ENCODE measurements around the gene SGK1. TPM values are rescaled to one million over a fixed set of nuclear protein-coding genes. Genes with fewer than 3 reads are reported as not detected.

The SGK1 gene
- total RNA-seq, 3 donors from 2014 or later (not counting 1 experiment from before 2014, with no cell fraction given): 31.8 to 89.6 (median 33.3) TPM

- DNase-seq (no peak), ATAC-seq (no peak)
- no peaks in the 10 kb centered on the region for H3K27me3 ChIP-seq (ENCODE audit: control insufficient read depth, insufficient read depth, low read length)
- no peak for TF ChIP-seq CTCF (IDR thresholded peaks at IDR 0.05)
- peaks cover 0 to 6% of the 10 kb centered on the region in 2 donors for H3K27me3 Mint-ChIP-seq (ENCODE audit: low read depth in 2 of 2)
- H3K4me3 Mint-ChIP-seq: no peak overlapping the region
- no peak overlapping the region for H3K4me3 ChIP-seq (ENCODE audit: low read length)
- no peaks in the 10 kb centered on the region for H3K9me3 Mint-ChIP-seq
- H3K4me1 ChIP-seq (ENCODE audit: control insufficient read depth, insufficient read depth, low read length): no peaks in the 10 kb centered on the region
- H3K27ac Mint-ChIP-seq: no peak overlapping the region
- H3K4me1 Mint-ChIP-seq: no peaks in the 10 kb centered on the region
- no peaks in the 10 kb centered on the region for H3K36me3 Mint-ChIP-seq
- 86% methylated on average over 5 of the region's 6 CpGs for WGBS (ENCODE audit: insufficient coverage)
- H3K9me3 ChIP-seq (ENCODE audit: control insufficient read depth, insufficient read depth, low read length): no peaks in the 10 kb centered on the region
- no peaks in the 10 kb centered on the region for H3K36me3 ChIP-seq (ENCODE audit: control insufficient read depth, insufficient read depth, low read length)
- intact Hi-C loops (cut with micrococcal nuclease): no loop called here
- no peak overlapping the region for H3K27ac ChIP-seq (ENCODE audit: low read length)
Measured at GRCh38 chr6:134340179-134340975, 22.5 kb upstream of the SGK1 start.

- no peak for TF ChIP-seq CTCF (IDR thresholded peaks at IDR 0.05)
- intact Hi-C loops (cut with micrococcal nuclease): no loop called here
Measured at GRCh38 chr6:134339216-134339615, 21.3 kb upstream of the SGK1 start.

GRCh38 chr6:134331256-134331655 lies 13.3 kb upstream of the SGK1 start:
- Histone ChIP-seq H3K36me3 (ENCODE audit: control insufficient read depth, insufficient read depth, low read length) (no peaks in the 10 kb centered on the region), H3K27ac (ENCODE audit: low read length) (no peak overlapping the region), H3K4me1 (ENCODE audit: control insufficient read depth, insufficient read depth, low read length) (no peaks in the 10 kb centered on the region), H3K27me3 (ENCODE audit: control insufficient read depth, insufficient read depth, low read length) (no peaks in the 10 kb centered on the region), H3K4me3 (ENCODE audit: low read length) (no peak overlapping the region), H3K9me3 (ENCODE audit: control insufficient read depth, insufficient read depth, low read length) (no peaks in the 10 kb centered on the region)
- Mint-ChIP-seq H3K9me3 (no peaks in the 10 kb centered on the region), H3K27ac (no peak overlapping the region), H3K36me3 (no peaks in the 10 kb centered on the region), H3K27me3 (ENCODE audit: low read depth in 2 of 2) (no peaks in the 10 kb centered on the region), H3K4me1 (no peaks in the 10 kb centered on the region), H3K4me3 (no peak overlapping the region)
- intact Hi-C loops (cut with micrococcal nuclease): no loop called here
- no CpG with 5 or more reads among the region's 2 CpGs for WGBS (ENCODE audit: insufficient coverage)
- TF ChIP-seq CTCF (IDR thresholded peaks at IDR 0.05): no peak
- ATAC-seq: no peak
- DNase-seq: no peak

More at GRCh38 chr6:134339216-134339615, 21.3 kb upstream of the SGK1 start:
- Histone ChIP-seq H3K9me3 (ENCODE audit: control insufficient read depth, insufficient read depth, low read length) (no peaks in the 10 kb centered on the region), H3K4me1 (ENCODE audit: control insufficient read depth, insufficient read depth, low read length) (no peaks in the 10 kb centered on the region), H3K27me3 (ENCODE audit: control insufficient read depth, insufficient read depth, low read length) (no peaks in the 10 kb centered on the region), H3K36me3 (ENCODE audit: control insufficient read depth, insufficient read depth, low read length) (no peaks in the 10 kb centered on the region), H3K4me3 (ENCODE audit: low read length) (no peak overlapping the region), H3K27ac (ENCODE audit: low read length) (no peak overlapping the region)
- H3K27ac Mint-ChIP-seq: no peak overlapping the region
- H3K4me1 Mint-ChIP-seq: no peaks in the 10 kb centered on the region
- ATAC-seq: no peak
- H3K36me3 Mint-ChIP-seq: no peaks in the 10 kb centered on the region
- H3K4me3 Mint-ChIP-seq: no peak overlapping the region
- DNase-seq: no peak
- H3K27me3 Mint-ChIP-seq (ENCODE audit: low read depth in 2 of 2): peaks cover 0 to 6% of the 10 kb centered on the region in 2 donors
- H3K9me3 Mint-ChIP-seq: no peaks in the 10 kb centered on the region

- no peak overlapping the region for H3K4me3 ChIP-seq (ENCODE audit: low read length)
- H3K36me3 ChIP-seq (ENCODE audit: control insufficient read depth, insufficient read depth, low read length): no peaks in the 10 kb centered on the region
- no peak overlapping the region for H3K27ac ChIP-seq (ENCODE audit: low read length)
- H3K27me3 ChIP-seq (ENCODE audit: control insufficient read depth, insufficient read depth, low read length): no peaks in the 10 kb centered on the region
- H3K4me3 Mint-ChIP-seq: no peak overlapping the region
- peaks cover 3% of the 10 kb centered on the region for H3K9me3 ChIP-seq (ENCODE audit: control insufficient read depth, insufficient read depth, low read length)
- no peak for TF ChIP-seq CTCF (IDR thresholded peaks at IDR 0.05)
- intact Hi-C loops (cut with micrococcal nuclease): no loop called here
- H3K36me3 Mint-ChIP-seq: no peaks in the 10 kb centered on the region
- no peaks in the 10 kb centered on the region for H3K9me3 Mint-ChIP-seq
- DNase-seq: no peak
- no peak overlapping the region for H3K27ac Mint-ChIP-seq
- H3K4me1 Mint-ChIP-seq: no peaks in the 10 kb centered on the region
- no peaks in the 10 kb centered on the region for H3K4me1 ChIP-seq (ENCODE audit: control insufficient read depth, insufficient read depth, low read length)
- H3K27me3 Mint-ChIP-seq (ENCODE audit: low read depth in 2 of 2): no peaks in the 10 kb centered on the region
- WGBS (ENCODE audit: insufficient coverage): no CpG with 5 or more reads among the region's 1 CpG
- no peak for ATAC-seq
Measured at GRCh38 chr6:134330555-134330954, 12.6 kb upstream of the SGK1 start.
